OCI-LY7 (cell line): Measurements from ENCODE around the gene RIPPLY2. TPM values are rescaled to one million over a fixed set of nuclear protein-coding genes. Genes with fewer than 3 reads are reported as not detected.

Source experiments
- BruUV-seq: library from RNA; stranded (reverse); fragments of 400-500 nt; replicated peaks from 2 replicates; lab custom pipeline; 2021; lab: Mats Ljungman, UMichigan
- CTCF ChIA-PET: fragments of 300-600 bp; sonication (Branson Sonifier 250); formaldehyde crosslinking; loops from one replicate; lab custom pipeline; 2022; ENCODE audit warnings: antibody characterized with exemption; ENCODE audit not compliant: unreplicated experiment; lab: Charles Lee
- POLR2A ChIA-PET: fragments of 300-600 bp; sonication (Branson Sonifier 250); formaldehyde crosslinking; loops from one replicate; lab custom pipeline; 2022; ENCODE audit warnings: antibody characterized with exemption; lab: Charles Lee
- DNase-seq: peaks from one replicate; pipeline ENCODE4 v3.0.0-alpha.2; 2015; ENCODE audit warnings: low spot score
- H2AFZ ChIP-seq: fragments of 200-600 bp; sonication (generic), shearing (Covaris generic); 2 replicates; pipeline ENCODE4 v1.6.1; 2014; ENCODE audit warnings: mild to moderate bottlenecking, antibody characterized with exemption, low read length, moderate library complexity
- H3K27ac ChIP-seq: fragments of 200-600 bp; sonication (generic); 2 replicates; pipeline ENCODE4 v1.5.1; 2014; ENCODE audit warnings: mixed run types, low read depth, mild to moderate bottlenecking, moderate library complexity, low read length, inconsistent platforms; ENCODE audit not compliant: poor library complexity, severe bottlenecking
- H3K36me3 ChIP-seq: fragments of 200-600 bp; sonication (generic); 2 replicates; pipeline ENCODE4 v1.6.1; 2014; ENCODE audit warnings: mild to moderate bottlenecking, antibody characterized with exemption, low read length, moderate library complexity, mixed read lengths; ENCODE audit not compliant: insufficient read depth
- H3K4me1 ChIP-seq: fragments of 200-600 bp; sonication (generic); 2 replicates; pipeline ENCODE4 v1.5.1; 2014; ENCODE audit warnings: mild to moderate bottlenecking, low read length; ENCODE audit not compliant: insufficient read depth, poor library complexity, severe bottlenecking
- H3K4me2 ChIP-seq: fragments of 200-600 bp; sonication (generic); 2 replicates; pipeline ENCODE4 v1.6.1; 2014; ENCODE audit warnings: mild to moderate bottlenecking, low read length
- H3K4me3 ChIP-seq: fragments of 200-600 bp; sonication (generic); 2 replicates; pipeline ENCODE4 v1.5.1; 2014; ENCODE audit warnings: mild to moderate bottlenecking, low read depth, low read length; ENCODE audit not compliant: poor library complexity, severe bottlenecking
- H3K79me2 ChIP-seq: fragments of 200-600 bp; sonication (generic); 2 replicates; pipeline ENCODE4 v1.6.1; 2016; ENCODE audit warnings: low read depth, mild to moderate bottlenecking, low read length, moderate library complexity, mixed read lengths; ENCODE audit not compliant: insufficient read depth
- H3K9me2 ChIP-seq: fragments of 200-600 bp; sonication (generic); 2 replicates; pipeline ENCODE4 v1.6.1; 2016; ENCODE audit warnings: mild to moderate bottlenecking, low read length, mixed read lengths; ENCODE audit not compliant: insufficient read depth
- H3K9me3 ChIP-seq: fragments of 200-600 bp; sonication (generic); 2 replicates; pipeline ENCODE4 v1.6.1; 2014; ENCODE audit warnings: mild to moderate bottlenecking, mixed run types, low read length, mixed read lengths
- H4K20me1 ChIP-seq: fragments of 200-600 bp; sonication (generic); 2 replicates; pipeline ENCODE4 v1.6.1; 2014; ENCODE audit warnings: mild to moderate bottlenecking, antibody characterized with exemption, low read length, moderate library complexity, mixed read lengths; ENCODE audit not compliant: insufficient read depth
- CTCF ChIP-seq: fragments of 200-600 bp; sonication (generic); conservative IDR thresholded peaks from 2 replicates; pipeline ENCODE4 v1.5.1; 2014; ENCODE audit warnings: mild to moderate bottlenecking, antibody characterized with exemption, low read length, moderate library complexity, mixed read lengths
- EZH2phosphoT487 ChIP-seq: fragments of 200-600 bp; sonication (generic); IDR thresholded peaks from 2 replicates; pipeline ENCODE4 v1.6.1; 2018; ENCODE audit warnings: low read depth, borderline replicate concordance, mild to moderate bottlenecking, mixed run types, antibody characterized with exemption, low read length, moderate library complexity, mixed read lengths
- intact Hi-C: fragments of 100-400 bp; cut with micrococcal nuclease; formaldehyde crosslinking; loops from one replicate; pipeline ENCODE4 v1.10.0; 2022; ENCODE audit not compliant: unreplicated experiment
- total RNA-seq, 2 experiments: library from RNA; depleted of rRNA in 1 of 2; stranded (reverse); fragments of >200 nt in 1 of 2; shearing (Covaris generic) in 1 of 2; gene quantifications; 2 replicates each; pipeline ENCODE4 v1.2.3, GENCODE V29; 2014 to 2022

The RIPPLY2 gene
- total RNA-seq, 2 experiments from 2014 or later: not detected

GRCh38 chr6:83808005-83808404 is 45.2 kb upstream of the RIPPLY2 start:
- Histone ChIP-seq H4K20me1 (no peaks in the 10 kb centered on the region), H3K79me2 (no peaks in the 10 kb centered on the region), H3K4me1 (no peaks in the 10 kb centered on the region), H3K4me2 (no peak overlapping the region), H3K9me3 (no peaks in the 10 kb centered on the region), H3K9me2 (no peaks in the 10 kb centered on the region), H3K27ac (no peak overlapping the region), H2AFZ (no peak overlapping the region), H3K36me3 (no peaks in the 10 kb centered on the region), H3K4me3 (no peak overlapping the region)
- DNase-seq: no peak
- ChIA-PET CTCF (no interaction called here), POLR2A (no interaction called here)
- intact Hi-C loops: no loop called here
- no TSS peak for BruUV-seq
- no peak for TF ChIP-seq CTCF
- TF ChIP-seq EZH2phosphoT487: no peak

- Histone ChIP-seq H3K4me3 (no peak overlapping the region), H3K4me2 (no peak overlapping the region), H3K9me3 (no peaks in the 10 kb centered on the region), H2AFZ (no peak overlapping the region), H3K79me2 (no peaks in the 10 kb centered on the region), H3K27ac (no peak overlapping the region), H4K20me1 (no peaks in the 10 kb centered on the region), H3K36me3 (no peaks in the 10 kb centered on the region), H3K9me2 (no peaks in the 10 kb centered on the region), H3K4me1 (no peaks in the 10 kb centered on the region)
- ChIA-PET CTCF (no interaction called here), POLR2A (interaction anchor here (0.5 to 0.9 kb wide), 2 partner anchors 10 to 12 kb away, joined by 3 to 4 read pairs; no protein-coding TSS in a partner anchor)
- BruUV-seq: no TSS peak
- intact Hi-C loops: no loop called here
- TF ChIP-seq CTCF: no peak
- TF ChIP-seq EZH2phosphoT487: no peak
- DNase-seq: no peak
These were observed 44.2 kb upstream of the RIPPLY2 start for GRCh38 chr6:83808926-83809325.

- H3K4me2 ChIP-seq: no peak overlapping the region
- CTCF ChIA-PET: no interaction called here
- BruUV-seq: no TSS peak
- no peak overlapping the region for H3K4me3 ChIP-seq
- TF ChIP-seq EZH2phosphoT487 (no peak), CTCF (no peak)
- POLR2A ChIA-PET: interaction anchor here (0.5 to 0.7 kb wide), 3 partner anchors 41 to 199 kb away, joined by 3 to 4 read pairs (median 3); no protein-coding TSS in a partner anchor
- H3K9me2 ChIP-seq: no peaks in the 10 kb centered on the region
- H4K20me1 ChIP-seq: no peaks in the 10 kb centered on the region
- intact Hi-C loops: no loop called here
- no peaks in the 10 kb centered on the region for H3K4me1 ChIP-seq
- no peak for DNase-seq
- no peak overlapping the region for H3K27ac ChIP-seq
- H3K36me3 ChIP-seq: no peaks in the 10 kb centered on the region
- no peaks in the 10 kb centered on the region for H3K79me2 ChIP-seq
- H3K9me3 ChIP-seq: no peaks in the 10 kb centered on the region
- no peak overlapping the region for H2AFZ ChIP-seq
These were observed 40.6 kb upstream of the RIPPLY2 start for GRCh38 chr6:83812595-83812994.
